GM21737 (cell line): ENCODE data around the gene RASAL1.

ENCODE experiments used
- ATAC-seq: cut with Tn5 transposase; IDR thresholded peaks from one replicate; pipeline ENCODE4 v1.9.1; 2021; ENCODE audit warnings: mild to moderate bottlenecking, moderate library complexity; ENCODE audit not compliant: unreplicated experiment

The RASAL1 gene

DNA sequence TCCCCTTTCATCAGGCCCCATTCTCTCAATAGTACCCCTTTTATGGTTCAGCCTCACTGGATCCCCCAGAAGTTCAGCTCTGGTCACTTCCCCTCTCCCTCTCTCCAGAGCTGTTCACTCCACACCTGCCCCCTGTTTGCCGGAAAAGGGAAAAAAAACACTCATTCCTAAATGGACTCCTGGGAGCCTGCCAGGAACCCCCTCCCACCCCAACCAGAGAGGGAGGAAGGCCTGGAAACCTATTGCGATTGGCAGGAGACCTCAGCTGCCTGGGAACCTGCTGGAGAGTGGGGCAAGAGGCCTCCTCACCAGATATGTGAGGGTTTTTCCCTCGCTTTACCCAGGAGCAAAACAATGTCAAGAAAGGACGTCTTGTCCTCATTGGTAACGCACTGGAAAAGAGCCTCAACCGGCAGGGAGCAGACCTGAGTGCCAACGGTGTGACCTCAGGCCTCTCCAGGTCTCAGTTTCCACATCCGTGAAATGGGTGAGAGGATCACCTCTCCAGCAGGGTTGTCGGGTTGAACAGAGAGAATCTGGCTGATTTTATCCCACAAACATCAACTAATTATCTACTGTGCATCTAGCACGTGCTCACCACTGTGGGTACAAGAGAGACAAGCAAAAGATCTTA, 74.4 kb downstream of the RASAL1 start:
- no peak for ATAC-seq

DNA sequence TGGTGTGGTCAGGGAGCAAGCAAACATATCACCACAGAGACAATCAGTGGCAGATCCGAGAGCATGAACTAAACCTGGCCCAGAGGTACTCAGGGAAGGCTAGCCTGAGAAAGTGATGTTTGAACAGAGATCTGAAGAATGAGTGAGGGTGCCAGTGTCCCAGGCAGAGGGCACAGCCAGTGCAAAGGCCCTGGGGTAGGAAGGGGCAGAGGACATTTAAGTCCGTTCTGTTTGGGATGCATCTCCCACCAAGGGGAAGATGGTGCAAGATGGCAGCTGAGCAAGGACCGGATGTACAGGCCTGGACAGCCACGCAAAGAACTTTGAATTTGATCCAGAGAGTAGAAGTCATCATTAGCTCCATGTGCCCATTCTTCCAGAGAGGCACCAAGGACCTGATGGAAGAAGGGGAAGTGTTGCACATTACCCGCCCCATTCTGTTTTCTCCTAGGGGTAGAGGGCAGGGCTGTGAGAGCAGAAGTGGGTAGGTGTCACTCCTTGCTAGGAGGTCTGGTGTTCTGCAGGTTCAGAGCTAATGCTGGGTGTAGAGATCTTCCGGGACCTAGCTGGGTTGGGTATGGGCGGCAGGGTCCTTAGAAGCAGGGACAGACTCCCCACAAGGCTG, 75.1 kb downstream of the RASAL1 start:
- no peak for ATAC-seq

DNA sequence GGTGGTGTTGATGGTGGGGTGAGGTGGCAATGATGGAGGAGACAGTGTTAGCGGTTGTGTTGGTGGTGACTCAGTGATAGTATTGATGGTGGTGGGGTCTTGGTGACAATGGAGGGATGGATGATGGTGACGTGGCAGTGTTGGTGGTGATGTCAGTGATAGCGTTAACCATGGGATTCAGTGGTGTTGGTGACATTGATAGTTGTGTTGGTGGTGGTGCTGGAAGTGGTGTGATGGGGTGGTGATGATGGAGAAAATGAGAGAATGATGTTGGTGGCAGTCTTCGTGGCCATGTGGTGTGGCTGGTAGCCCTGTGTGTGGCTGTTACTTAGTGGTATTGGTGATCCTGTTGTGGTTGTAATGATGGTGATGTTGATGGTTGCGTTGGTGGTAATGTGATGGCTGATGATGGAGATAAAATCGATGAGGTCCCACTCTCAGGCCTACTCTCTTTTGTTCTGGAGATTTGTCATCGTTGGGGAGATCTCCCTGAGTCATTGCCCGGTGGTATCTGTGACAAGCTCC, 76.4 kb downstream of the RASAL1 start:
- ATAC-seq = no peak

DNA sequence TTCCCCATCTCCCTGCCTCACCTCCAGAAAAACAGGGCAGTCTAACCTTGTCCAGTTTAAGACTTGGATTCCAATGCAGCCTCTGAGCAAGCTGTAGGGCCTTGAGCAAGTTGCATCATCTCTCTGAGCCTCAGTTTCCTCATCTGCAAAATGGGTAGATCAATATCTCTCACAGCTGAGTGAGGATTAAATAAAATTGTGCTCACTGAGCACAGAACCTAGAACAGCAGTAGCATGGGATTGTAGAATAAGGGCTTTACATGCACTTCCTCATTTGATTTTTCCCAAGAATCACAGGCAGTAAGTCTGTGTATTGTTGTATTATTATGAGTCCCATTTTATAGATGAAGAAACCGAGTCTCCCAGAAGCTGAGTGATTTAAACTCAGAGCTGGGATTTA, 77.0 kb downstream of the RASAL1 start:
- no peak for ATAC-seq

GRCh38 chr12:113057565-113058485, 77.7 kb downstream of the RASAL1 start:
- ATAC-seq = no peak

DNA sequence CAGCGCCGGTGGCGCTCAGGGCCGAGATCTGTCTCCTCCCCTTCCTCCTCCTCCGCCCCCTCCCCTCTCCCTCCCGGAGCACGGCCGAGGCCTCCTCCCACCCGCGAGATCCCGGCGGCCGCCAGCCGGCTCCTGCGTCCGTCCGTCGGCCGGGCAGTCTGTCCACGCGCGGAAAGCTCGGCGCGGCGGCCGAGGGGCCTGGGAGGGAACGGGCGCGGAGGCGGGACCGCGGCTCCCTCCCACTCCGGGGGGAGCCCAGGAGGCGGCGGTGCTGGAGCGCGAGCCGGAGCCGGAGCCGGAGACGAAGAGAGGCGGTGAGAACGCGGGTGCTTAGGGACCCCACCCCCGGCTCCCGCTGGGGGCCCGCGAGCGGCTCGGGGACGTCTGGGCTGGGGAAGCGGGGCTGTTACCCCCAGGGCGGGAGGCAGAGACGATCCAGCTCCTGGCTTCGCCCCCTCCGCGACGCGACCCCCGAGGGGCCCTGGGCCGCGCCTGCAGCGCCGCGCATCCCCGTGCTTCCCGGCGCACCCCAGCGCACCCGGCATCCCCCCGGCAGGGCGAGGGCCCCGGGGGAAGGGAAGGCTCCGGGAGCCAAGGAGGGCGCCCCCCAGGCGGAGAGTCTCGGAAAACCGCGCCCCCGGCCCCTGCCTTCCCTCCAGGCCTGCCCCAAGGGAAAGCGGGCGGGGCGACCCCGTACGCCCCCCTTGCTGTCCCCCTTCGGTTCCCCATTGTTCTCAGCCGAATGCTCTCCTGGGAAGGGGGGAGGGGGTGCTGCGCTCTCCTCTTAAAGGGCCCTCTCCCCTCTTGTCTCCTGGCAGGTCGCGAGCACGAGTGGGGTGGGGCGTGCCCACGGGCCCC, 78.7 kb downstream of the RASAL1 start, which contains the start of gene DTX1:
Gene DTX1, plus strand, starts transcription at position 100 of the 858 bp plus-strand sequence. CDS start 1,463 bp downstream, outside the sequence.
- no peak for ATAC-seq

- ATAC-seq = no peak
These were observed 79.3 kb downstream of the RASAL1 start for GRCh38 chr12:113056381-113056630.

- ATAC-seq = no peak
These were observed 79.8 kb downstream of the RASAL1 start for GRCh38 chr12:113055594-113056380.

- no peak for ATAC-seq
These were observed 80.5 kb downstream of the RASAL1 start for GRCh38 chr12:113054948-113055486.

GRCh38 chr12:113052326-113052725, 83.2 kb downstream of the RASAL1 start:
- ATAC-seq = no peak

GRCh38 chr12:113051759-113052158, 83.8 kb downstream of the RASAL1 start:
- ATAC-seq = no peak

- no peak for ATAC-seq
These were observed 84.8 kb downstream of the RASAL1 start for GRCh38 chr12:113050795-113051194.

DNA sequence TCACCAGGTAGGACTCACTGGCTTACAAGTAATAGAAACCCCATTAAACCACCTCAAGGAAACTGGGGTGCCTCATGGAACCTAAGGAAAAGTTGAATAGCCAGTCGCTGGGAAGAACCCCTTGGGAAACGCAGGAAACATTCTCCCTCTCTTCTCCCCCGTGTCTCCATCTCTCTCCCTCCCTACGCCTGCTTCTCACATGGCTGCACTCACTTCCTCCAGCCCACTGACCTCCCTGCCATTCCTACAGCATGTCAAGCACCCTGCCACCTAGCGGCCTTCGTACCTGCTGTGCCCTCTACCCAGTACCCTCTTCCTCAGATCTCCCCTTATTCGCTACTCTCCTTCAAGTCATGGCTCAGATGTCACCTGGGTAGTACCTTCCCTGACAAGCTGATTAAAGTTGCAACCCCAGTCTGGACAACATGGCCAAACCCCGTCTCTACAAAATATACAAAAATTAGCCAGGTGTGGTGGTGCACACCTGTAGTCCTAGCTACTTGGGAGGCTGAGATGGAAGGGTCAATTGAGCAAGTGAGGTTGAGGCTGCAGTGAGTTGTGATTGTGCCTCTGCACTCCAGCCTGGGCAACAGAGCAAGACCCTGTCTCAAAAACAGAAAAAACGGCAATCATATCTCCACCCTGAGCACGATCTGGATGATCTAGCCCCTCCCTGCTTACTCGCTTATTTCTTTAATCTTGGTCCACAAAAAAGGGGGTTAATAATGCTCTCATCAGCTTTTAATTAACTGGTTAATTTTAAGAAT, 85.4 kb downstream of the RASAL1 start:
- ATAC-seq = no peak
